Mesenchymal stem cell (in vitro differentiated cells and primary cell): ENCODE measurements around the gene KLK13.

Experiments used
- DNase-seq: peaks from one replicate; pipeline ENCODE4 v3.0.0-alpha.2; 2013
- H2AFZ ChIP-seq: one replicate; pipeline ENCODE4 v1.6.1; 2013; ENCODE audit warnings: low read depth, mild to moderate bottlenecking, control low read depth, inconsistent platforms, low read length, moderate library complexity
- H2AK5ac ChIP-seq: 2 replicates; pipeline ENCODE4 v1.6.1; 2013; ENCODE audit warnings: low read length, moderate library complexity, mild to moderate bottlenecking, inconsistent platforms; ENCODE audit not compliant: severe bottlenecking
- H2BK120ac ChIP-seq: one replicate; pipeline ENCODE4 v1.6.1; 2013; ENCODE audit warnings: low read depth, mild to moderate bottlenecking, inconsistent platforms, low read length, moderate library complexity
- H2BK12ac ChIP-seq, 2 experiments: one replicate each; pipeline ENCODE4 v1.6.1; 2013; ENCODE audit warnings: inconsistent platforms in 2 of 2, low read length in 2 of 2, mild to moderate bottlenecking in 2 of 2, moderate library complexity in 2 of 2, control low read depth in 1 of 2
- H2BK15ac ChIP-seq: one replicate; pipeline ENCODE4 v1.6.1; 2013; ENCODE audit warnings: mild to moderate bottlenecking, low read depth, inconsistent platforms; ENCODE audit not compliant: poor library complexity, severe bottlenecking
- H2BK5ac ChIP-seq: 2 replicates; pipeline ENCODE4 v1.6.1; 2013; ENCODE audit warnings: low read depth, mild to moderate bottlenecking, low read length, control low read depth, inconsistent platforms; ENCODE audit not compliant: poor library complexity, severe bottlenecking
- H3K14ac ChIP-seq, 2 experiments: one replicate each; pipeline ENCODE4 v1.6.1; 2013; ENCODE audit warnings: inconsistent platforms in 2 of 2, low read length in 2 of 2, control low read depth in 1 of 2, mild to moderate bottlenecking in 1 of 2, moderate library complexity in 1 of 2
- H3K18ac ChIP-seq, 2 experiments: one replicate each; pipeline ENCODE4 v1.6.1; 2013; ENCODE audit warnings: inconsistent platforms in 2 of 2, low read length in 2 of 2, control low read depth in 1 of 2, low read depth in 1 of 2, mild to moderate bottlenecking in 1 of 2
- H3K23ac ChIP-seq, 2 experiments: one replicate each; pipeline ENCODE4 v1.6.1; 2013; ENCODE audit warnings: inconsistent platforms in 2 of 2, low read length in 2 of 2, mild to moderate bottlenecking in 2 of 2, moderate library complexity in 2 of 2, control low read depth in 1 of 2
- H3K27ac ChIP-seq: 2 replicates; pipeline ENCODE4 v1.5.1; 2013; ENCODE audit warnings: mild to moderate bottlenecking, moderate library complexity, low read length, control low read depth, inconsistent platforms; ENCODE audit not compliant: poor library complexity, severe bottlenecking
- H3K27me3 ChIP-seq, 2 experiments: 2 replicates each; pipeline versions ENCODE4 v1.6.1 to v1.7.0; 2013; ENCODE audit warnings: low read length in 2 of 2, mild to moderate bottlenecking in 2 of 2, moderate library complexity in 2 of 2, control low read depth in 1 of 2, inconsistent platforms in 1 of 2; ENCODE audit not compliant: control insufficient read depth in 1 of 2, insufficient read depth in 1 of 2
- H3K36me3 ChIP-seq, 2 experiments: 2 replicates each; pipeline versions ENCODE4 v1.6.1 to v1.7.0; 2013; ENCODE audit warnings: low read length in 2 of 2, control low read depth in 1 of 2, inconsistent platforms in 1 of 2, low read depth in 1 of 2, mild to moderate bottlenecking in 1 of 2; ENCODE audit not compliant: insufficient read depth in 2 of 2, control insufficient read depth in 1 of 2
- H3K4ac ChIP-seq, 2 experiments: one replicate each; pipeline ENCODE4 v1.6.1; 2013; ENCODE audit warnings: inconsistent platforms in 2 of 2, low read length in 2 of 2, mild to moderate bottlenecking in 2 of 2, moderate library complexity in 2 of 2, control low read depth in 1 of 2, low read depth in 1 of 2
- H3K4me1 ChIP-seq: 2 replicates; pipeline ENCODE4 v1.6.1; 2013; ENCODE audit warnings: low read depth, low read length, control low read depth; ENCODE audit not compliant: control insufficient read depth, insufficient read depth
- H3K4me2 ChIP-seq: 2 replicates; pipeline ENCODE4 v1.6.1; 2013; ENCODE audit warnings: low read length, mild to moderate bottlenecking, inconsistent platforms; ENCODE audit not compliant: poor library complexity, severe bottlenecking
- H3K4me3 ChIP-seq, 2 experiments: 2 replicates each; pipeline versions ENCODE4 v1.5.1 to v1.7.0; 2013; ENCODE audit warnings: low read length in 2 of 2, mild to moderate bottlenecking in 2 of 2, control low read depth in 1 of 2, low read depth in 1 of 2; ENCODE audit not compliant: insufficient read depth in 1 of 2
- H3K79me1 ChIP-seq: replicated peaks from 2 replicates; pipeline ENCODE4 v1.6.1; 2013; ENCODE audit warnings: mild to moderate bottlenecking, control low read depth, low read length, inconsistent platforms; ENCODE audit not compliant: poor library complexity, severe bottlenecking
- H3K9ac ChIP-seq: 2 replicates; pipeline ENCODE4 v1.7.0; 2013; ENCODE audit warnings: mild to moderate bottlenecking, low read length, moderate library complexity
- H3K9me3 ChIP-seq: 2 replicates; pipeline ENCODE4 v1.7.0; 2013; ENCODE audit warnings: mild to moderate bottlenecking, low read length; ENCODE audit not compliant: control insufficient read depth
- H4K8ac ChIP-seq: one replicate; pipeline ENCODE4 v1.6.1; 2013; ENCODE audit warnings: inconsistent platforms, mild to moderate bottlenecking, low read length, moderate library complexity
- H4K91ac ChIP-seq: one replicate; pipeline ENCODE4 v1.6.1; 2013; ENCODE audit warnings: mild to moderate bottlenecking, low read length, inconsistent platforms
- WGBS: methylation state at CpG from one replicate; pipeline ENCODE4 v1.1.7; 2013; ENCODE audit warnings: mixed read lengths; 5-methylcytosine and 5-hydroxymethylcytosine counted together

KLK13 gene

DNA sequence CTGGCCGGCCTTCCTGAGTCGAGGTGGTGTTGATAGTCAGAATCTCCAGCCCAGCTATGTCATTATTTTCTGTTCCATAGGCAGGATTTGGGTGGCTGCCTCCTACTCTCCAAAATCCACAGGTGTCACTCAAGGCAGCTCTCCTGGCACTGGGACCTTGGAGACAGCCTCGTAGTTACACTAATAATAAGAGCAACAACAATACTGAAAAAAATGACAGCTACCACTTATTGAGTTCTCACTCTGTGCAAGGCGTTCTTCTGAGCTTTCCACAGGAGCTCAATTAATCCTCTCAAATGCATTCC is 17.9 kb downstream of the KLK13 start:
- H3K27ac ChIP-seq = no peak overlapping the region
- H2AK5ac ChIP-seq = no peak overlapping the region
- no peak overlapping the region for H3K4ac ChIP-seq

GRCh38 chr19:51044327-51044726 is 20.6 kb downstream of the KLK13 start:
- no peak overlapping the region for H2BK12ac ChIP-seq
- H3K18ac ChIP-seq = no peak overlapping the region
- H3K4me2 ChIP-seq = no peak overlapping the region
- no peak overlapping the region for H3K4ac ChIP-seq
- H3K4me3 ChIP-seq = no peak overlapping the region
- H3K23ac ChIP-seq = no peak overlapping the region
- H3K27me3 ChIP-seq = peaks cover 0 to 8% of the 10 kb centered on the region in 2 experiments
- no peaks in the 10 kb centered on the region for H3K4me1 ChIP-seq
- no peaks in the 10 kb centered on the region for H3K9me3 ChIP-seq
- no peak overlapping the region for H2BK120ac ChIP-seq
- no peak overlapping the region for H4K91ac ChIP-seq
- no peaks in the 10 kb centered on the region for H3K79me1 ChIP-seq
- no peak overlapping the region for H3K14ac ChIP-seq
- no peak overlapping the region for H2BK5ac ChIP-seq
- no peak overlapping the region for H3K27ac ChIP-seq
- no peak for DNase-seq
- no peak overlapping the region for H3K9ac ChIP-seq
- no peak overlapping the region for H2AK5ac ChIP-seq
- no peaks in the 10 kb centered on the region for H3K36me3 ChIP-seq
- no peak overlapping the region for H4K8ac ChIP-seq
- H2BK15ac ChIP-seq = no peak overlapping the region
- WGBS = 85% methylated on average over 11 of the region's 11 CpGs
- no peak overlapping the region for H2AFZ ChIP-seq

More for the DNA sequence above, 17.9 kb downstream of the KLK13 start:
- Histone ChIP-seq H3K4me3 (no peak overlapping the region), H3K27me3 (peaks cover 0 to 8% of the 10 kb centered on the region in 2 experiments), H2BK15ac (no peak overlapping the region), H3K9ac (no peak overlapping the region), H3K14ac (no peak overlapping the region), H2BK12ac (no peak overlapping the region), H2BK120ac (no peak overlapping the region), H3K36me3 (no peaks in the 10 kb centered on the region), H3K4me2 (no peak overlapping the region), H3K23ac (no peak overlapping the region), H4K91ac (no peak overlapping the region), H2BK5ac (no peak overlapping the region), H4K8ac (no peak overlapping the region), H3K18ac (no peak overlapping the region), H2AFZ (no peak overlapping the region), H3K9me3 (no peaks in the 10 kb centered on the region), H3K4me1 (no peaks in the 10 kb centered on the region), H3K79me1 (no peaks in the 10 kb centered on the region)
- 43% methylated on average over 3 of the region's 4 CpGs for WGBS
- no peak for DNase-seq

GRCh38 chr19:51043497-51043896 is 21.4 kb downstream of the KLK13 start:
- no peaks in the 10 kb centered on the region for H3K79me1 ChIP-seq
- no peaks in the 10 kb centered on the region for H3K9me3 ChIP-seq
- H2BK12ac ChIP-seq = no peak overlapping the region
- H3K4me2 ChIP-seq = no peak overlapping the region
- no peak overlapping the region for H4K91ac ChIP-seq
- no peak overlapping the region for H3K18ac ChIP-seq
- H3K27me3 ChIP-seq = peaks cover 0 to 8% of the 10 kb centered on the region in 2 experiments
- H2BK5ac ChIP-seq = no peak overlapping the region
- no peak overlapping the region for H2BK120ac ChIP-seq
- H3K4me1 ChIP-seq = no peaks in the 10 kb centered on the region
- DNase-seq = no peak
- no peak overlapping the region for H3K14ac ChIP-seq
- no peak overlapping the region for H3K27ac ChIP-seq
- no peak overlapping the region for H3K4me3 ChIP-seq
- H3K23ac ChIP-seq = no peak overlapping the region
- H2AFZ ChIP-seq = no peak overlapping the region
- H3K9ac ChIP-seq = no peak overlapping the region
- H2AK5ac ChIP-seq = no peak overlapping the region
- H3K4ac ChIP-seq = no peak overlapping the region
- WGBS = 71% methylated on average over 8 of the region's 9 CpGs
- no peaks in the 10 kb centered on the region for H3K36me3 ChIP-seq
- no peak overlapping the region for H2BK15ac ChIP-seq
- H4K8ac ChIP-seq = no peak overlapping the region

DNA sequence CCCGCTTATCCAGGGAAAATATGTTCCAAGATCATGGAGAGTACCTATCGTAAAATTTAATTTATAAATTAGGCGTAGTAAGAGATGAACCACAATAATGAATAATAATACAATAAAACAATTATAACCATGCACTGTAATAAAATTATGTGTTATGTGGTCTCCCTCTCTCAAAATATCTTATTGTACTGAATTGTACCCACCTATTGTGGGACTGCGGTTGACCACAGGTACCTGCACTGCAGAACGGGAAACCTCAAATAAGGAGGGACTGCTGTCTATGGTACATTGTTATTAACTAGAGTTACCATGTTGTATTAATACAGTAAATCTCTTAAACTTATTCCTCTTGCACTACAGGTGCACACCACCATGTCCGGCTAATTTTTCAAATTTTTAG is 24.7 kb downstream of the KLK13 start:
- Histone ChIP-seq H3K4me3 (no peak overlapping the region), H2BK15ac (no peak overlapping the region), H3K18ac (no peak overlapping the region), H2AFZ (no peak overlapping the region), H4K91ac (no peak overlapping the region), H3K14ac (no peak overlapping the region), H3K27me3 (peaks cover 0 to 3% of the 10 kb centered on the region in 2 experiments), H2BK5ac (no peak overlapping the region), H2BK12ac (no peak overlapping the region), H3K79me1 (no peaks in the 10 kb centered on the region), H3K9me3 (no peaks in the 10 kb centered on the region), H3K4ac (no peak overlapping the region), H2BK120ac (no peak overlapping the region), H3K9ac (no peak overlapping the region), H3K4me2 (no peak overlapping the region), H3K36me3 (no peaks in the 10 kb centered on the region), H3K27ac (no peak overlapping the region), H3K23ac (no peak overlapping the region), H2AK5ac (no peak overlapping the region), H4K8ac (no peak overlapping the region), H3K4me1 (no peaks in the 10 kb centered on the region)
- WGBS = no CpG with 5 or more reads among the region's 6 CpGs
- no peak for DNase-seq
